ENCODE results near the gene SH3BP2.

Gene SH3BP2

DNA sequence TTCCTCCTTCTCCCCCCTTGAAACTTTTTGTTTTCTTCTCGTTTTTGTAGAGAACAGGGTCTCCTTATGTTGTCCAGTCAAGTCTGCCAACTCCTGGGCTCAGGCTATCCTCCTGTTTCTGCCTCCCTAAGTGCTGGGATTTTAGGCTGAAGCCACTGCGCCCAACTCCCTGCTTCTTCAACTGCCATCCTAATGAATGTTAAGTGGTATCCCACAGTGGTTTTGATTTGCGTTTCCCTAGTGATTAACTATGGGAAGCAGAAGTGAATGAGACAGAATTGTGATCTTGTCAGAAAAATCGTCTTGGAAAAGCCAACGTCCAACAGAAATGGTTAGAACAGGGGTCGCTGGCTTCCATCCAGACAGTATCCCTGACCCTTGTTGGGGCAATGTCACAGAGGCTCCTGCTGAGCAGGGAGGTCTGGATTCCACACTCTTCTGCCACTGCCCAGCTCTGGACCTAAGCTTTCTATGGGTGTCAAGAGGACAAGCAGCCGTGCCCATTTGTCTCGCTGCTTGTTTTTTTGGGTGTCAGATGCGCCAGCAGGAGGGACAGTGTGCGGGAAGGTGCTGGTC lies 49.9 kb downstream of the SH3BP2 start:
- Mint-ChIP-seq H3K9me3 (peaks cover 9% of the 10 kb centered on the region), H3K4me1 (ENCODE audit: low read depth) (peaks cover 48% of the 10 kb centered on the region), H3K27ac (peak overlapping the region; percentile 72), H3K36me3 (ENCODE audit: low read depth) (peaks cover 23% of the 10 kb centered on the region), H3K27me3 (ENCODE audit: low read depth) (no peaks in the 10 kb centered on the region), H3K4me3 (peak overlapping the region; percentile 80)
- no peak for DNase-seq (ENCODE audit: low spot score)

GRCh38 chr4:2843263-2843940 lies 50.5 kb downstream of the SH3BP2 start, which contains the start of gene ADD1:
Gene ADD1, plus strand, starts transcription at chr4:2843844. Its CDS starts 32,072 bp downstream, at chr4:2875916.
- peak; percentile 96 for DNase-seq (ENCODE audit: low spot score)
- Mint-ChIP-seq H3K4me3 (peak within 1 kb of the TSS; percentile 90), H3K9me3 (peaks cover 9% of the 10 kb centered on the region), H3K27ac (peak within 1 kb of the TSS; percentile 85), H3K4me1 (ENCODE audit: low read depth) (peaks cover 42% of the 10 kb centered on the region), H3K36me3 (ENCODE audit: low read depth) (peaks cover 17% of the 10 kb centered on the region), H3K27me3 (ENCODE audit: low read depth) (no peaks in the 10 kb centered on the region)

DNA sequence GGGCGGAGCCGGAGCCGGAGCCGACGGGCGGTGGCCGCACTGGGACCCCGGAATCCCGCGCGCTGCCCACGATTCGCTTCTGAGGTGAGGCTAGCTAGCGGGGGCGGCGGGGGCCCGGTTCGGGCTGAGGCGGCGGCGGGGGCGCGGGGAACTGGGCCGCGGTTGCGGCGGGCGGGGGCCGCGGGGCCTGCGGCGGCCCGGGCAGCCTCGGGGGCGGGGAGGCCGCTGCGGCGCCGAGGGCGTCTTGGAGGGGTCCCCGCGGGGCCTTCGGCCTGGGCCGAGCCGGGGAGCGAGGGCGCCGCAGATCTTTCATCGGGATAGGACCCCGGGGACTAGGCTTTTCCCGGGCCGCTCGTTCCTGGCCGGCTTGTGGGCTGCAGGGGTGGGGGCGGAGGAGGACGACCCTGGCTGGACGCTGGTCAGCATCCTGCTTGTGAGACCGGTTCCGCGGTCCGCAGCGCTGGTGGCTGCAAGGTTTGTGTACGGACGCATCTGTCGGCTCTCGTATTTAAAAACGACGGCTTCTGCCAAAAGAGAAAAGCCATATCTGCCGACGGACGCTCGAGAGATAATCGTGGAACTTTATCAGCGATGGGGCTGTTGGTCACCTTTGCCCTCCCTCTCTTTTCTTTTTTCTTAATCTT lies 51.2 kb downstream of the SH3BP2 start:
- peaks cover 12% of the 10 kb centered on the region for H3K36me3 Mint-ChIP-seq (ENCODE audit: low read depth)
- DNase-seq (ENCODE audit: low spot score) = peak; percentile 24
- peaks cover 38% of the 10 kb centered on the region for H3K4me1 Mint-ChIP-seq (ENCODE audit: low read depth)
- peaks cover 9% of the 10 kb centered on the region for H3K9me3 Mint-ChIP-seq
- peak overlapping the region; percentile 90 for H3K4me3 Mint-ChIP-seq
- H3K27ac Mint-ChIP-seq = peak overlapping the region; percentile 85
- no peaks in the 10 kb centered on the region for H3K27me3 Mint-ChIP-seq (ENCODE audit: low read depth)

DNA sequence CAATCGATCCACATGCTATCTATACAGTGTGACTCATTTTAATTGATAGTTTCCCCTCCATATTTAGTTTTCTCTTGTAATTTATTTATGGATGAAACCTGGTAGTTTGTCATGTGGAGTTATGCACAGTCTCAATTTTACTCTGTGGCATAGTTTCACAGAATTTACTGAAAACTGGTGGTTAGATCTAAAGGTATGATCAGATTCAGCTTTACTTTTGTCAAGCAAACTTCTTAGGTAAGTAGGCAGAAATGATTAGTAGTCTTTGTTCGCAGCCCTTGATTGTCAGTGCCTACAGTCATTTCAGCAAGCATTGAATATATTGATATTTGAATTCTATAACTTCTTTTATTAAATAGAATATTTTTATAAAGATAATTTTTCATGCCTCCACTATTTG lies 53.3 kb downstream of the SH3BP2 start:
- peak overlapping the region; percentile 67 for H3K27ac Mint-ChIP-seq
- H3K27me3 Mint-ChIP-seq (ENCODE audit: low read depth) = no peaks in the 10 kb centered on the region
- H3K9me3 Mint-ChIP-seq = peaks cover under 1% of the 10 kb centered on the region
- DNase-seq (ENCODE audit: low spot score) = no peak
- peaks cover 49% of the 10 kb centered on the region for H3K4me1 Mint-ChIP-seq (ENCODE audit: low read depth)
- H3K36me3 Mint-ChIP-seq (ENCODE audit: low read depth) = peaks cover 5% of the 10 kb centered on the region
- peak overlapping the region; percentile 90 for H3K4me3 Mint-ChIP-seq

DNA sequence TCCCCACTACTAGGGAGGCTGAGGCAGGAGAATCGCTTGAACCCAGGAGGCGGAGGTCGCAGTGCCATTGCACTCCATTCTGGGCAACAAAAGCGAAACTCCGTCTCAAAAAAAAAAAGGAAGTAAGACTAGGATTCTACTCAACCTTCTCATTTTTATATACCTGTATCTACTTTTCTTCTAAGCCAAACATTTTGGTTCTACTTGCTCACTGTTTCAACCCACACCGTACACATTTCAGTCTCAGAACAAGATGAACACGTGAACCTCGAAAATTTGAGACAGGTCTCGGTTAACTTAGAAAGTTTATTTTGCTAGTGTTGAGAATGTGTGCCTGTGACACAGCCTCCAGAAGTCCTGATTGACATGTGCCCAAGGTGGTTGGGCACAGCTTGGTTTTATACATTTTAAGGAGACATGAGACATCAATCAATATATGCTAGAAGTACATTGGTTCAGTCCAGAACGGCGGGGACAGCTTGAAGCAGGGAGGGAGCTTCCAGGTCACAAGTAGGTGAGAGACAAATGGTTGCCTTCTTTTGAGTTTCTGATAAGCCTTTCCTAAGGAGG lies 54.5 kb downstream of the SH3BP2 start:
- Mint-ChIP-seq H3K4me1 (ENCODE audit: low read depth) (peaks cover 57% of the 10 kb centered on the region), H3K36me3 (ENCODE audit: low read depth) (peaks cover 4% of the 10 kb centered on the region), H3K27ac (no peak overlapping the region), H3K9me3 (no peaks in the 10 kb centered on the region), H3K27me3 (ENCODE audit: low read depth) (no peaks in the 10 kb centered on the region), H3K4me3 (no peak overlapping the region)
- DNase-seq (ENCODE audit: low spot score) = no peak

DNA sequence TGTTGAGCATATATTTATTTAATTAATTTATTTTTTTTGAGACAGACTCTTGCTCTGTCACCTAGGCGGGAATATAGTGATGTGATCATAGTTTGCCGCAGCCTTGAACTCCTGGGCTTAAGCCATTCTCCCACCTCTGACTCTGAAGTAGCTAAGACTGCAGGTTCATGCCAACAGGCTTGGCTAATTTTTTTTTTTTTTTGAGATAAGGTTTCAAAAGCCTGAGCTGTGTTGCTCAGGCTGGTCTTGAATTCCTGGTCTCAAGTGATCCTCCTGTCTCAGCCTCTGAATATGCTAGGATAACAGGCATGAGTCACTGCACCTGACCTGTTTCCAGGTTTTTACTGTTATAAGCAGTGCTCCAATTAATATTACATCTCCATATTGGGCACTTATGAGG lies 55.6 kb downstream of the SH3BP2 start:
- no peaks in the 10 kb centered on the region for H3K9me3 Mint-ChIP-seq
- H3K4me3 Mint-ChIP-seq = no peak overlapping the region
- no peaks in the 10 kb centered on the region for H3K27me3 Mint-ChIP-seq (ENCODE audit: low read depth)
- peaks cover 53% of the 10 kb centered on the region for H3K4me1 Mint-ChIP-seq (ENCODE audit: low read depth)
- H3K27ac Mint-ChIP-seq = no peak overlapping the region
- DNase-seq (ENCODE audit: low spot score) = no peak
- H3K36me3 Mint-ChIP-seq (ENCODE audit: low read depth) = peaks cover 7% of the 10 kb centered on the region

DNA sequence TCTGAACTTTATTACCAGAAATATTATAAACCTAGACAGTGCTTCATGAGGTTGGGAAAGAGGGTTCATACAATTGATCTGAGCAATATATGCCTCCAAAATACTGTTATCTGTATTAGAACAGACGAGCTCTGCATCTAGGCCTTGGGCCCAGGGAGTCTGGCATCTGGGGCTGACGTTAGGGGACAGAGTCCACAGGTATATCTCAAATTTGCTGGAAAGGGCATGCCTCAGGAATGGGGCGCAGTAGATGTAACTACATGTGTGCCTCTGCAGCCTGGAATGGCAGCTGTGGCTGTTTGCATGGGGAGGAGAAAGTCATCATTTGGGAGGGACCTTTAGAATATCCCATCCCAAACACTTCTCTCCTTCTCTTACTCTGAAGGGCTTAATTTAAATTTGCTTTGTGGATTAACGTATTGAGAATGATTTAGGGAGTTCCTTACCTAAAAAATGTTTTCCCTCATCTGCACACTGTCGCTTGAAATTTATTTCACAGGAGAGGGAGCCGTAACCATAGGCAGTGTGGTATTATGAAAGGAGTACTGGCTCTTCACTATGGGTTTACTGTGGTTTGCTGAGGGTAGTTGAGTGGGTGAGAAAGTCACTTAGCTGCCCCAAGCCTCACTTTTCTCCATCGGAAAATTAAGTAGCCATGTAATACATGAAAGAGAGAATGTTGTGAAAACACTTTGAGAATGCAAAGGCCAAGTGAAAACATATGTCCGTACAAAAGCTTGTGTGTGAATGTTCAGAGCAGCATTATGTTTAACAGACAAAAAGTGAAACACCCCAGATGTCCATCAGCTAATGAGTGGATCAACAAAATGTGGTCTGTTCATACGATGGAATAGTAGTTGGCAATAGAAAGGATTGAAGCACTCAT lies 56.6 kb downstream of the SH3BP2 start:
- Mint-ChIP-seq H3K27me3 (ENCODE audit: low read depth) (no peaks in the 10 kb centered on the region), H3K36me3 (ENCODE audit: low read depth) (peaks cover 9% of the 10 kb centered on the region), H3K27ac (peak overlapping the region; percentile 6), H3K4me1 (ENCODE audit: low read depth) (peaks cover 57% of the 10 kb centered on the region), H3K9me3 (no peaks in the 10 kb centered on the region), H3K4me3 (no peak overlapping the region)
- DNase-seq (ENCODE audit: low spot score) = no peak

DNA sequence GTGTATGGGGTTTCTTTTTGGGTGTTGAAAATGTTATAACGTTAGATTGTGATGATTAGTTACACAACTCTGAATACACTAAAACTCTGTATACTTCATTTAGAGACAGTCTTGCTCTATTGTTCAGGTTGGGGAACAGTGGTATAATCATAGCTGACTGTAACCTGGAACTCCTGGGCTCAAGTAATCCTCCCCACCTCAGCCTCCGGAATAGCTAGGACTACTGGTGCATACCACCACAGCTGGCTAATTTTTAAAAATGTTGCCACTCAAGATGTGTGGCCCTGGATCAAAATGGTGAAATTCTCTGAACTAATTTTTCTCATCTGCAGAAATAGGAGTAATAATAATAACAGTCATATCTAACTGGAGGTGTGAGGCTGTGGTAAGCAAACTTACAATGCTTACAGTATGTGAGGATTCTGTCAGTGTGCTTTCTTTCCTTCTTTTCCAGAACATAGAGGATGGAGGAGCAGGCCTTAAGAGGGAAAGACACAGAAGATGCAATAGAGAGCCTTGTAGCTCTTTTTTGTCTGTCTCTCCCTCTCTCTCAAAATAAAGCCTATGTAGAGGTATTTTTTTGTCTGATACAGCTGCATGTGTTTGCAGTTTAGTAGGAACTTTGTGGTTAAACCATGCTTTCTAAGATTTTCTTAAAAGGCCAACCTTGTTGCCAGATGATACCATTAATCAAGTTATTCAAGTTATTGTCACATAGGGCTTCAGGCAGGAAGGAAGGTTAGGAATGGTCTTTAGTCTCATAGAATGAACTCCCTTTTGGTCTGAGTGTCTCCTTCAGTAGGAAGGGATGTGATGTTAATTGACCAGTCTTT lies 58.3 kb downstream of the SH3BP2 start:
- Mint-ChIP-seq H3K36me3 (ENCODE audit: low read depth) (peaks cover 21% of the 10 kb centered on the region), H3K4me1 (ENCODE audit: low read depth) (peaks cover 48% of the 10 kb centered on the region), H3K4me3 (peak overlapping the region; percentile 29)

DNA sequence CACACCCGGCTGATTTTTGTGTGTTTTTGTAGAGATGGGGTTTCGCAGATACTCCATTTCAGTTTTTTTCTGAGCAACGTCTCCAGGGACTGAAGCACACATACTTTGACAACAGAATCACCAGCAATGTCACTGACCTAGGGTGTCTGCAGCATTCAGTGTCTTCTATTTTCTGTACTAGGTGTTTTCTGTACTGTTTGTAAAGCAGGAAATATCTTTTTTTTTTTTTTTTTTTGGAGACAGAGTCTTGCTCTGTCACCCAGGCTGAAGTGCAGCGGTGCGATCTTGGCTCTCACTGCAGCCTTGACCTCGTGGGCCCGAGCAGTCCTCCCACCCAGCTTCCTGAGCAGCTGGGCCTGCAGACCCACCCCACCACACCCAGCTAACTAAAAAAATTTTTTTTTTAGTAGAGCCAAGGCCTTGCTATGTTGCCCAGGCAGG lies 59.6 kb downstream of the SH3BP2 start:
- no peaks in the 10 kb centered on the region for H3K27me3 Mint-ChIP-seq (ENCODE audit: low read depth)
- no peak for DNase-seq (ENCODE audit: low spot score)
- no peaks in the 10 kb centered on the region for H3K9me3 Mint-ChIP-seq
- peak overlapping the region; percentile 36 for H3K27ac Mint-ChIP-seq
- peak overlapping the region; percentile 50 for H3K4me3 Mint-ChIP-seq
- H3K4me1 Mint-ChIP-seq (ENCODE audit: low read depth) = peaks cover 46% of the 10 kb centered on the region
- peaks cover 28% of the 10 kb centered on the region for H3K36me3 Mint-ChIP-seq (ENCODE audit: low read depth)

More for the DNA sequence above, 58.3 kb downstream of the SH3BP2 start:
- H3K9me3 Mint-ChIP-seq = no peaks in the 10 kb centered on the region
- no peak for DNase-seq (ENCODE audit: low spot score)
- no peaks in the 10 kb centered on the region for H3K27me3 Mint-ChIP-seq (ENCODE audit: low read depth)
- H3K27ac Mint-ChIP-seq = peak overlapping the region; percentile 56

DNA sequence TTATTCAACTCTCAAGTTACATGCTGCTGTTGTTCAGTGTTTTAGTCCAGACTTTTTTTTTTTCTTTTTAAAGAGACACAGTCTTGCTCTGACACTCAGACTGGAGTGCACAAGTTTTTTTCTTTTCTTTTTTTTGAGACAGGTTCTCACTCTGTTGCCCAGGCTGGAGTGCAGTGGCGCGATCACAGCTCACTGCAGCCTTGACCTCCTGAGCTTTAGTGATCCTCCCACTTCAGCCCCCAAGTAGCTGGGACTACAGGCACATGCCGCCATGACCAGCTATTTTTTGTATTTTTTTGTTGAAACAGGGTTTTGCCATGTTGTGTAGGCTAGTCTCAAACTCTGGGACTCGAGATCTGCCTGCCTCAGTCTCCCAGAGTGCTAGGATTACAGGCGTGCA lies 62.7 kb downstream of the SH3BP2 start:
- no peak overlapping the region for H3K27ac Mint-ChIP-seq
- no peak overlapping the region for H3K4me3 Mint-ChIP-seq
- peaks cover 52% of the 10 kb centered on the region for H3K4me1 Mint-ChIP-seq (ENCODE audit: low read depth)

DNA sequence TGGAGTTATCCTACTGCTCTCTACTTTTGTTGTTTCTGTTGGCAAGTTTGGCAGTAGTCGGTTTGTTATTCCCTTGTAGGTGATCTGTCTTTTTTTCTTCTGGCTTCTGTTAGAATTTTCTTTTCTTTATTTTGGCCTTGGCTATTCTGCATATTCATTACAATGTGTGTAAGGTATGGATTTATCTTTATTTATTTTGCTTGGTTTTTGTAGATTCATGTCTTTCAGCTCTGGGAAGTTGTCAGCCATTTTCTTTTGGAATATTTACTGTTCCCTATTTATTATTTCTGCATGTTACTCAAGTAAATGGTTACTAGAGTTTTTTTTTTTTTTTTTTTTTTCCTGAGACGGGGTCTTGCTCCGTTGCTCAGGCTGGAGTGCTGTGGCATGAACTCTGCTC lies 63.4 kb downstream of the SH3BP2 start:
- no peak for DNase-seq (ENCODE audit: low spot score)
- Mint-ChIP-seq H3K4me3 (no peak overlapping the region), H3K4me1 (ENCODE audit: low read depth) (peaks cover 50% of the 10 kb centered on the region), H3K9me3 (no peaks in the 10 kb centered on the region), H3K27ac (no peak overlapping the region), H3K36me3 (ENCODE audit: low read depth) (peaks cover 40% of the 10 kb centered on the region), H3K27me3 (ENCODE audit: low read depth) (no peaks in the 10 kb centered on the region)

More for the DNA sequence above, 62.7 kb downstream of the SH3BP2 start:
- H3K27me3 Mint-ChIP-seq (ENCODE audit: low read depth) = no peaks in the 10 kb centered on the region
- H3K9me3 Mint-ChIP-seq = no peaks in the 10 kb centered on the region
- DNase-seq (ENCODE audit: low spot score) = no peak
- peaks cover 36% of the 10 kb centered on the region for H3K36me3 Mint-ChIP-seq (ENCODE audit: low read depth)

GRCh38 chr4:2857349-2857927 lies 64.6 kb downstream of the SH3BP2 start:
- no peak for DNase-seq (ENCODE audit: low spot score)
- H3K36me3 Mint-ChIP-seq (ENCODE audit: low read depth) = peaks cover 38% of the 10 kb centered on the region
- H3K27ac Mint-ChIP-seq = no peak overlapping the region
- no peaks in the 10 kb centered on the region for H3K27me3 Mint-ChIP-seq (ENCODE audit: low read depth)
- no peak overlapping the region for H3K4me3 Mint-ChIP-seq
- H3K9me3 Mint-ChIP-seq = no peaks in the 10 kb centered on the region
- H3K4me1 Mint-ChIP-seq (ENCODE audit: low read depth) = peaks cover 43% of the 10 kb centered on the region
